ENCODE results near the gene ARHGEF17. TPM values are rescaled to one million over a fixed set of nuclear protein-coding genes. Genes with fewer than 3 reads are reported as not detected.

Gene ARHGEF17
- total RNA-seq, 1 donor from 2014 or later = 56.5 TPM

DNA sequence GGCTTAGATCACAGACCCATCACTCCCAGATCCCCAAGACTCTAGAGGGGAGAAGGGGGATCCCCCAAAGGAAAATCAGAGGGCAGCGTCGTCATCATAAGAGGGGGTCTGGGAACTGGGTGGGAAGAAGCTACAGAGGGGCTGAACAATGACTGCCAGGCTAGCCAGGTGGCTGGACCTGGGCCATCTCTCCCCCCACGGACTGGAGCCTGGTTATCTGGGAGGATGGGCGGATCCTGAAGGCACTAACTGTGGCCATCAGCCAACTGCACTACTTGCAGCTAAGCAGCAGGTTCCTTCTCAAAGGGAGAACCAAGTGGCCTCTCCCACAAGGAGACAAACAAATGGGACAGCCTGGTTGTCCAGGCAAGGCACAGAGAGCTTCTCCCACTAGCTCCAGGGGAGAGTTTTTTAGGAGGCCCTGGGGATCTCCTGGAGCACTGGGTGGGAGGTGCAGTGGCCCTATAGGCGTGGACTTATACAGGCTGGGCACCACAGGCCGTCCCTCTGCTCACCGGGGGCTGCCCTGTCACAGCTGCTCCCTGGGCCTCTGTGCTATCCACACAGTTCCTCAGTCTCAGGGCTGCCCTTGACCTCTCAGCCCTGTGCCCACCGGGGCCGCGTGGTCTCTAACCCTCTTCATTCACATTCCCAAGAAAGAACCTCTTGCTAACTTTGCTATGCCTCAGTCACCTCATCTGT, 20.5 kb upstream of the ARHGEF17 start:
- Histone ChIP-seq H3K9me3 (no peaks in the 10 kb centered on the region), H3K27me3 (ENCODE audit: low read depth) (no peaks in the 10 kb centered on the region), H3K27ac (peak overlapping the region; percentile 64), H3K4me3 (no peak overlapping the region), H3K36me3 (no peaks in the 10 kb centered on the region), H3K4me1 (peaks cover 35% of the 10 kb centered on the region)
- TF ChIP-seq, protein P1, sequence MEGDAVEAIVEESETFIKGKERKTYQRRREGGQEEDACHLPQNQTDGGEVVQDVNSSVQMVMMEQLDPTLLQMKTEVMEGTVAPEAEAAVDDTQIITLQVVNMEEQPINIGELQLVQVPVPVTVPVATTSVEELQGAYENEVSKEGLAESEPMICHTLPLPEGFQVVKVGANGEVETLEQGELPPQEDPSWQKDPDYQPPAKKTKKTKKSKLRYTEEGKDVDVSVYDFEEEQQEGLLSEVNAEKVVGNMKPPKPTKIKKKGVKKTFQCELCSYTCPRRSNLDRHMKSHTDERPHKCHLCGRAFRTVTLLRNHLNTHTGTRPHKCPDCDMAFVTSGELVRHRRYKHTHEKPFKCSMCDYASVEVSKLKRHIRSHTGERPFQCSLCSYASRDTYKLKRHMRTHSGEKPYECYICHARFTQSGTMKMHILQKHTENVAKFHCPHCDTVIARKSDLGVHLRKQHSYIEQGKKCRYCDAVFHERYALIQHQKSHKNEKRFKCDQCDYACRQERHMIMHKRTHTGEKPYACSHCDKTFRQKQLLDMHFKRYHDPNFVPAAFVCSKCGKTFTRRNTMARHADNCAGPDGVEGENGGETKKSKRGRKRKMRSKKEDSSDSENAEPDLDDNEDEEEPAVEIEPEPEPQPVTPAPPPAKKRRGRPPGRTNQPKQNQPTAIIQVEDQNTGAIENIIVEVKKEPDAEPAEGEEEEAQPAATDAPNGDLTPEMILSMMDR (IDR thresholded peaks at IDR 0.05) = no peak
- DNase-seq (no peak), ATAC-seq (no peak)
- intact Hi-C loops (cut with DNase I) = no loop called here

GRCh38 chr11:73288192-73288872, 19.7 kb upstream of the ARHGEF17 start:
- peak overlapping the region; percentile 64 for H3K27ac ChIP-seq

GRCh38 chr11:73288873-73289707, 19.0 kb upstream of the ARHGEF17 start:
- intact Hi-C loops (cut with DNase I) = no loop called here
- ATAC-seq = peak; percentile 86 to 92
- H3K4me3 ChIP-seq = peak overlapping the region; percentile 34

More at GRCh38 chr11:73288192-73288872, 19.7 kb upstream of the ARHGEF17 start:
- intact Hi-C loops (cut with DNase I) = no loop called here
- Histone ChIP-seq H3K4me1 (peaks cover 35% of the 10 kb centered on the region), H3K4me3 (no peak overlapping the region), H3K36me3 (no peaks in the 10 kb centered on the region), H3K27me3 (ENCODE audit: low read depth) (no peaks in the 10 kb centered on the region), H3K9me3 (no peaks in the 10 kb centered on the region)
- TF ChIP-seq, protein P1 (IDR thresholded peaks at IDR 0.05) = no peak
- ATAC-seq (peak; percentile 6 to 34), DNase-seq (no peak)

GRCh38 chr11:73290536-73290935, 17.5 kb upstream of the ARHGEF17 start:
- TF ChIP-seq, protein P1 (IDR thresholded peaks at IDR 0.05) = no peak
- Histone ChIP-seq H3K4me3 (no peak overlapping the region), H3K27me3 (ENCODE audit: low read depth) (no peaks in the 10 kb centered on the region), H3K9me3 (no peaks in the 10 kb centered on the region), H3K27ac (no peak overlapping the region), H3K4me1 (peaks cover 35% of the 10 kb centered on the region), H3K36me3 (no peaks in the 10 kb centered on the region)
- no peak for DNase-seq
- no peak for ATAC-seq
- intact Hi-C loops (cut with DNase I) = no loop called here

More at GRCh38 chr11:73288873-73289707, 19.0 kb upstream of the ARHGEF17 start:
- peak; percentile 78 for DNase-seq
- no peaks in the 10 kb centered on the region for H3K9me3 ChIP-seq
- TF ChIP-seq, protein P1 (IDR thresholded peaks at IDR 0.05) = peak; percentile 89
- no peaks in the 10 kb centered on the region for H3K27me3 ChIP-seq (ENCODE audit: low read depth)
- H3K4me1 ChIP-seq = peaks cover 35% of the 10 kb centered on the region
- H3K27ac ChIP-seq = peak overlapping the region; percentile 64
- H3K36me3 ChIP-seq = no peaks in the 10 kb centered on the region

- H3K27ac ChIP-seq = no peak overlapping the region
- TF ChIP-seq, protein P1 (IDR thresholded peaks at IDR 0.05) = no peak
- H3K36me3 ChIP-seq = no peaks in the 10 kb centered on the region
- ATAC-seq = no peak
- H3K27me3 ChIP-seq (ENCODE audit: low read depth) = no peaks in the 10 kb centered on the region
- no peaks in the 10 kb centered on the region for H3K9me3 ChIP-seq
- no peak for DNase-seq
- H3K4me3 ChIP-seq = no peak overlapping the region
- H3K4me1 ChIP-seq = peaks cover 35% of the 10 kb centered on the region
- intact Hi-C loops (cut with DNase I) = no loop called here
Observed at GRCh38 chr11:73291196-73291595, 16.9 kb upstream of the ARHGEF17 start.
